G401 (cell line): ENCODE data around the gene TIMM29. TPM values are rescaled to one million over a fixed set of nuclear protein-coding genes. Genes with fewer than 3 reads are reported as not detected.
"Not testable (repeated sequence)": the region's sequence is repeated elsewhere in the genome, so short reads cannot be mapped to it uniquely, and the experiment has no call there.

ENCODE experiments used
- DNase-seq: peaks from one replicate; pipeline ENCODE4 v3.0.0-alpha.2; 2015; ENCODE audit warnings: low spot score
- in situ Hi-C: cut with HindIII; loops from 2 replicates; pipeline ENCODE4 v1.10.0; 2016; ENCODE audit warnings: low sequenced_read_pairs, mixed read lengths
- total RNA-seq: library from RNA; depleted of rRNA; stranded (reverse); fragments of >200 nt; shearing (Covaris generic); gene quantifications from 2 replicates; pipeline ENCODE4 v1.2.3, GENCODE V29; 2014

TIMM29 gene
- total RNA-seq, 1 experiment from 2014 or later = 58.4 TPM

DNA sequence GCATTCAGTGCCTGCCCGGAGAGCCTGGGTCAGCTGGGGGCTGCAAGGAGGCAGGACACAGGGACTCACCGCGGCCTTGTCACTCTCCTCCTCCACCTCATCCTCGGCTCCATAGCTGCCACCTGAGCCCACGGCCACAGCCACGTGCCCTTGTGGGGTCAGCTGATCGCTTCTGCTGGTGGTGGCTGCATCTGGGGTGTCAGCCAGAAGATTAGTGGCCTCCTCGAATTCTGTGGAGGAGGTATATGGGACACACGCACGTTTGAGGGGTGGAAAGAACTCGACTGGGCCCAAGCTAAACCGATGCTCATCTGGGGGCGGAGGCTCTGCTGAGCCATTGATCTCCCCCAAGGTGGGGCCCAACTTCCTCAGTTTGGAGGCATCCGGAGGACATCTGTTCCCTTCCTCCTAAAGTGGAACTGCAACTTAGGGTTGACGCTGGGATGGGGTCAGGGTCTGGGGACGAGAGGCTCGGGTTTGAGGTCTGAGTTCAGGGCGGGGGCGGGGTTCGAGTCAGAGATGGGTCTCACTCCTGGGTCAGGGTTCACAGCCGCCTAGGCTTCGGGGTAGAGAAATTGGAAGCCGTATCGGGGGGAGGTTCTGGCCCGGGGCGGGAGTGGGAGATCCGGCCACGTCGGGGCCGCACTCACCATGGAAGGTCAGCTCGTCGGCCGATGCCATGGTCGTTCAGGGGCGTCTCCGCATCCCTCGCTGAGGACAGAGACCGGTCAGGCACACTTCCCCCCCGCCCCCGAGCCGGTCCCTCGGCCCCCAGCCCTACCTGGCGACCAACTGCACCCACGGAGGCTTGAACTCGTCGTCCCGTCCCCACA is 665 bp upstream of the TIMM29 start:
- no peak for DNase-seq
- in situ Hi-C loops = no loop called here

GRCh38 chr19:10929402-10929794 is 787 bp downstream of the TIMM29 start:
- no peak for DNase-seq
- in situ Hi-C loops = no loop called here

- no peak for DNase-seq
- in situ Hi-C loops = no loop called here
Observed at GRCh38 chr19:10935371-10936059, 6.9 kb downstream of the TIMM29 start.

GRCh38 chr19:10936661-10937084 is 8.1 kb downstream of the TIMM29 start:
- in situ Hi-C loops = no loop called here
- peak; percentile 90 for DNase-seq

- in situ Hi-C loops, DNase-seq: not testable (repeated sequence)
Observed at GRCh38 chr19:10941649-10942048, 13.0 kb downstream of the TIMM29 start.

GRCh38 chr19:10943412-10943811 is 14.8 kb downstream of the TIMM29 start:
- in situ Hi-C loops, DNase-seq: not testable (repeated sequence)

- DNase-seq = no peak
- in situ Hi-C loops = no loop called here
Observed at GRCh38 chr19:10945264-10945663, 16.7 kb downstream of the TIMM29 start.

GRCh38 chr19:10946958-10947657 is 18.5 kb downstream of the TIMM29 start:
- DNase-seq = peak; percentile 66
- in situ Hi-C loops = no loop called here

DNA sequence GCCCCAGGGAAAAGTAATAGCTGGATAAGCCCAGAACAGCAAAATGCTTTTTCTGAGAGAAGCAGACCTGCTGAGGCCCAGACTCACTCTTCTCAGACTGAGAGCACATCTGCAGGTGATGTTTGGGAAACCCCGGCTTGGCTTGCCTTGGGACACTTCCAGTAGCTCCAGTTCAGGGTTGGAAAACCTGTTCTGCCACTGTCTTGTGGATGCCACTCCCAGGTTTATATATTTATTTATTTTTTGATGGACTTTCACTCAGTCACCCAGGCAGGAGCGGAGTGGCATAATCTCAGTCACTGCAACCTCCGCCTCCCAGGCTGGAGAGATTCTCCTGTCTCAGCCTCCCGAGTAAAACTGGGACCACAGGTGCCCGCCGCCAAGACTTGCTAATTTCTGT is 24.2 kb downstream of the TIMM29 start:
- no peak for DNase-seq
- in situ Hi-C loops = no loop called here

DNA sequence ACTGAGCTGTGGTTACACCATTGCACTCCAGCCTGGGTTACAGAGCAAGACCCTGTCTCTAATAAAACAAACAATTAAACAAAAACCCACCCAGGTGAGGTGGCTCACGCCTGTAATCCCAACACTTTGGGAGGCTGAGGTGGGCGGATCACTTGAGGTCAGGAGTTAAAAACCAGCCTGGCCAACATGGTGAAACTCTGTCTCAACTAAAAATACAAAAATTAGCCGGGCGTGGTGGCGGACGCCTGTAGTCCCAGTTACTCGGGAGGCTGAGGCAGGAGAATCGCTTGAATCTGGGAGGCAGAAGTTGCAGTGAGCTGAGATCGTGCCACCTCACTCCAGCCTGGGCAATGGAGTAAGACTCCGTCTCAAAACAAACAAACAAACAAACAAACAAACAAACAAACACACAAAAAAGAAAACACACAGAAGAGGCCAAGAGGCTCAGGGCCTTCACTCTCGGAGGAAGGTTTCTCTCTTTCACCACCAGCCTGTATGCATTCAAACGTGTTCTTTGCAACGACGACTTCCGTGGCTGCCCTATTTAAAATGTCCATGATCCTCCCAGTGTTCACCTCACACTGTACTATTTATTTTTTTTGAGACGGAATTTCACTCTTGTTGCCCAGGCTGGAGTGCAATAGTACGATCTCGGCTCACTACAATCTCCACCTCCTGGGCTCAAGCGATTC is 30.8 kb downstream of the TIMM29 start:
- DNase-seq, in situ Hi-C loops: not testable (repeated sequence)

GRCh38 chr19:10960314-10961072 is 31.9 kb downstream of the TIMM29 start, which contains the start of gene SMARCA4:
SMARCA4 (plus strand) TSS chr19:10961030; CDS start chr19:10984152, 23,122 bp downstream.
- peak; percentile 91 for DNase-seq

DNA sequence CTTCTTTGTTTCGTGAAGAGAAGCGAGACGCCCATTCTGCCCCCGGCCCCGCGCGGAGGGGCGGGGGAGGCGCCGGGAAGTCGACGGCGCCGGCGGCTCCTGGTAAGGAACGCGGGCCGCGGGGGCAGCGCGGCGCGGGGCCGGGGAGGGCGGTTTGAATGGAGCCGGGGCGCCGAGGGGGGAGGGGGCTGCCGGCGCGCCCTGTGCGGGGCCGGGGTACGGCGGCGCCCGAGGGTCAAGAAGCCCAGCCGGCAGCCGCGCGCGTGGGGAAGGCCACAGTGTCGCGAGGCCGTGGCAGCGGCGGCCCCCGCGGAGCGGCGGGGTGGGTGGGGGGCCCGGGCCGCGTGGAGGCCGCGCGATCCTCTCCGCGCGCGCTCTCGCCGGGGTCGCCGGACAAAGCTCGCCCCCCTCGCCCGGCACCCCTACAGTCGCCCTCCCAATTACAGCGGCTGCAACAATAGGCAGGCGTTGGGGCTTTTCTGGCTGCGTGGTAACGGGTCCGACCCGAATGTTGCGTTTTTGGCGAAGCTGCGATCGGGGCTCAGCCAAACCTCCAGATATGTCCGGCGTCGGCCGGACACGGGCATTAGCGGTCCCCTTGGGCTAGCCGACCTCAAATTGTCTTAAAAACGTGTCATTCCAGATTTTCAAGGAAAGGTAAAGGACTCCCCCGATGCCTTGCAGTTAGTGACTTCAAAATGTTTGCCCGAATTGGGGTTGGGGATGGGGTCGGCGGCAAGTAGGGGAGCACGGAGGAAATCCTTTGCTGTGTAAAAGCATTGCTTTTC is 32.7 kb downstream of the TIMM29 start:
- DNase-seq = peak; percentile 43
- in situ Hi-C loops = no loop called here

More at GRCh38 chr19:10960314-10961072, 31.9 kb downstream of the TIMM29 start, which contains the start of gene SMARCA4:
- in situ Hi-C loops = no loop called here

GRCh38 chr19:10962863-10963262 is 34.3 kb downstream of the TIMM29 start:
- in situ Hi-C loops = no loop called here
- no peak for DNase-seq

DNA sequence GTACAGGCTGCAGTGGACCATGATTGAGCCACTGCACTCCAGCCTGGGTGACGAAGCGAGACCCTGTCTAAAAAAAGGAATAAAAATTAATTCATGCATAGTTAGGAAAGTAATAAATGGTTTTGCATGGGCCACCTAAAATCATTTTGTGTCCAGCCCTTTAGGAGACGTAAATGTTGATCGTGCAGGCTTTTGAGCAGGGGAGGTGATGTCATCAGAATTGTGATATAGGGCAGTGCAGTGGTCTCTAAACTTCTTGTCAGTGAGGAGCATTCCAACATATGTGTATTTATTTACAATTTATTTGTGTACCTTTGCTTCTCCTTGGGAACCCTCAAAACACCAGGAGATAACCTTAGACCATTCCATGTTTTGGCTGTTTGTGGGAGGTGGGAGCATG is 35.3 kb downstream of the TIMM29 start:
- in situ Hi-C loops = no loop called here
- no peak for DNase-seq

DNA sequence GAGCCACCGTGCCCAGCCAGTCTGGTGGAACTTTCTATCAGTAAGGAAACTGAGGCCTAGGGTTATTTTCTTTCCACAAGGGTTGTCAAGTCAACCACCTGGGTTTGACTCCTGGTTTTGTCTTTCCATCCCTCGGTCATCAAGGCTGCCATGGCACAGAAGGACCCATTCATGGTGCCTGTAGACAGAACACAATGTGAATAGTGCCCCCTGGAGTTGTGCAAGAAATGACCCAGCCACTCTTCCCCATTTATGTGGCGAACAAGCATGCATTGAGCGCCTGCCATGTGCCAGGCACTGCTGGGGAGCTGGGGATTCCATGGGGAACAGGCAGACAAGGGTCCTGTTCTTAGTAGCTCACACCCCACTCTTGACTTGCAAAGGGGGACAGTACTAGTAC is 36.3 kb downstream of the TIMM29 start:
- DNase-seq = no peak
- in situ Hi-C loops = no loop called here

DNA sequence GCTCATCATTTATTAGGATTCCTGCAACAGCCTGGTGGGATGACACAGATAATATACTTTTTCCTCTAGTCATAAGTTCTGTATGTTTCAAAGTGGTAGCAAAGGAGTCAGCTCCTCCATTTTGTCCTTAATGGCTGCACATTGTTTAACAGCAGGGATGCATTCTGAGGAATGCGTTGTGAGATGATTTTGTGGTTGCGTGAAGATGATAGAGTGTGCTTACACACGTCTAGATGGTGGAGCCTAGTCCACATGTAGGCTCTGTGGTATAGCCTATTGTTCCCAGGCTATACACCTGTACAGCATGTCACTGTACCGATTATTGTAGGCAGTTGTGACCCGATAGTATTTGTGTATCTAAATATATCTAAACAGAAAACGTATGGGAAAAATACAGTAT is 36.8 kb downstream of the TIMM29 start:
- no peak for DNase-seq

GRCh38 chr19:10966809-10967208 is 38.2 kb downstream of the TIMM29 start:
- no peak for DNase-seq
- in situ Hi-C loops = no loop called here

More for the DNA sequence above, 36.8 kb downstream of the TIMM29 start:
- in situ Hi-C loops = no loop called here
